GM12891 (cell line): ENCODE data around the gene CMSS1.

Source experiments
- POLR2A ChIP-seq: IDR thresholded peaks from 2 replicates; pipeline ENCODE4 v1.6.1; 2011; ENCODE audit warnings: low read depth, low read length, control low read depth
- POLR2AphosphoS5 ChIP-seq: IDR thresholded peaks from 2 replicates; pipeline ENCODE4 v1.6.1; 2011; ENCODE audit warnings: low read depth, low read length, control low read depth
- POU2F2 ChIP-seq: IDR thresholded peaks from 2 replicates; pipeline ENCODE4 v1.6.1; 2011; ENCODE audit warnings: low read depth, mild to moderate bottlenecking, control low read depth, low read length, moderate library complexity
- TAF1 ChIP-seq: IDR thresholded peaks from 2 replicates; pipeline ENCODE4 v1.6.1; 2011; ENCODE audit warnings: low read depth, low read length, control low read depth

DNA sequence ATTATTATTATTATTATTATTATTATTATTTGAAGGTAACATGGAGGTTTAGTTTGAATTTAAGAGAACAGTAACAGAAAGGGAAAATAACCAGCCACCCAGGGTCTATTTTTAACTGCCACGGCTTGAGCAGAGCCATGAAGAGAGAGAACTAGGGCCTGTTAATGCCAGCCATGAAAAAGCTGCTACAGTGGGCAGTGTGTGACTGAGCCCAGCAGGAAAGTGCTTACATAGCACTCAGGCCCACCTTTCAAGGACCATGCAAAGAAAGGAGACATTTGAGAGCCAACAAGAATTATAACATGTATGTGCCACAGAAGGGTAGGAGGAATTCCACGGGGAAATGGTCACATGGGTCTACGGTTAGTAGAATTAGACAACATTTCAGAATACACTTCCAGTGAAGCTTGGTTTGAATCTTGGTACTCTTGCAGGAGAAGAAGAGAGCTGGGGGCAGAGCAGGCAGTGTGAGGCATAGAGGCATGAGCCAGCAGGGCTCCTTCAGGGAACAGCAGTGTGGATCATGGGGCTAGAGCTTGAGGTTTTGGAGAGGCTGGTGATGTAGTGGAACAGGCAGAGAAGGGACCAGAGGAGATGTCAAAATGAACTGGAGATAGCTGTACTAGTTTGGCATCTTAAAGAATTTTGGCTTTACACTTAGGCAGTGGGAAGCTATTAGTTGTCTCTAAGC is 140.7 kb downstream of the CMSS1 start:
- TF ChIP-seq TAF1 (no peak), POLR2A (no peak), POLR2AphosphoS5 (no peak), POU2F2 (no peak)
